ENCODE results near the gene CEP97.

CEP97 gene

DNA sequence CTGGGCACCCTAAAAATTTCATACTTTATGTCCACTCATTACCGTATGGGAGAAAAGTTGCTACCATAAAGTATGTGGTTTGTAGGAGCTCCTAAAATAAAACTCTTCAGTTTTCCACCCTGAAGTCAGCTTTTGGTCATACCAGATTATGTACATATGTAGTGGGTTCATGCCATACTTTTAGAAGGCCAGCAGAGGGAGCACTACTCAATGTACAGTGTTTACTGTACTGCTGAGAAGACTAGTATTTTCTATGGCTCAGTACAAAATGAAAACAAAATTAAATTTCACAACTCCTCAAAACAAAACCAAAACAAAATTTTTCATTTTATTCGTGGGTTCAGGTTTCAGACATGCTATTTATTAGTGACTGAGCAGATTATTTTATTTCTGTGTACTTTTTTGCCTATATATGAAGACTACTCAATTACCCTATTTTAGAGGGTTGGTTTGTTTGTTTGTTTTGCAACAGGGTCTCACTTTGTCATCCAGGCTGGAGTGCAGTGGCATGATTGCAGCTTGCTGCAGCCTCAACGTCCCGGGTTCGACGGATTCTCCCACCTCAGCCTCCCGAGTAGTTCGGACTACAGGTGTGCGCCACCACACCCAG lies 78.9 kb downstream of the CEP97 start:
- H3K4me1 Mint-ChIP-seq (ENCODE audit: low read depth): peaks cover 10% of the 10 kb centered on the region
- DNase-seq (ENCODE audit: low spot score): peak; percentile 54
- peak overlapping the region; percentile 17 for H3K4me3 Mint-ChIP-seq
- peaks cover 28% of the 10 kb centered on the region for H3K36me3 Mint-ChIP-seq (ENCODE audit: low read depth)
- no peaks in the 10 kb centered on the region for H3K9me3 Mint-ChIP-seq
- H3K27me3 Mint-ChIP-seq (ENCODE audit: low read depth): no peaks in the 10 kb centered on the region
- H3K27ac Mint-ChIP-seq: peak overlapping the region; percentile 34

DNA sequence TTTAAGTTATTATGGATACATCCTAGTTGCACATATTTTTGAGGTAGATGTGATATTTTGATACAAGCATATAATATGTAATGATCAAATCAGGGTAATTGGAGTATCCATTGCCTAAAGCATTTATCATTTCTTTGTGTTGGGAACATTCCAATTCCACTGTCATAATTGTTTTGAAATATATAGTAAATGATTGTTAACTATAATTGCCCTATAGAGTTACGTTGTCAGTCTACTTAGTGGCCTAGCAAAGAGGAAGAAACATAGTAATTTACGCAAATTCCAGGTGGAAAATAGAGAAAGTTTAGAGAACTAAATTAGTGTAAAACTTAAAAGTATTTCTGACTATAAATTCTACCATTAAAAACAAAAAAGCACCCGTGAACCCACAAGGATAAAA lies 79.5 kb downstream of the CEP97 start:
- Mint-ChIP-seq H3K36me3 (ENCODE audit: low read depth) (peaks cover 28% of the 10 kb centered on the region), H3K27ac (peak overlapping the region; percentile 34), H3K4me1 (ENCODE audit: low read depth) (peaks cover 14% of the 10 kb centered on the region), H3K27me3 (ENCODE audit: low read depth) (no peaks in the 10 kb centered on the region), H3K4me3 (peak overlapping the region; percentile 17), H3K9me3 (no peaks in the 10 kb centered on the region)
- no peak for DNase-seq (ENCODE audit: low spot score)

DNA sequence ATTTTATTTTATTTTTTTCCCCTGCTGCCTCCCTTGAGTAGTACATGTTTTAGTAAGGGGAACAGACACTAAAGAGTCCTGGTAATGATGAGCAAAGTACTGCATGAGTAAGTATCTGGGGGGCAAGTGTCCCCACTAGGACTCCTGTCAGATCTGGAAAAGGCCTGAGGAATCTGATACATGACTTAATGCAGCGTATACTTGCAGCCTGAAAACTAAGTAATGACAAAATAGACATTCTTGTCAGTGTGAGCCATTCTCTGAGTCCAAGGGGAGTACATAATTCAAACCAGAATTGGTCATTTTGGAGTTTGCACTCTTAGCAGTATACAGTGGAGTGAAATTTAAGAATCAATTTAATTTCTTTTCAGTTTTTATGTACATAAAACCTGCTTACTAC lies 82.1 kb downstream of the CEP97 start:
- Mint-ChIP-seq H3K9me3 (peaks cover 3% of the 10 kb centered on the region), H3K36me3 (ENCODE audit: low read depth) (peaks cover 33% of the 10 kb centered on the region), H3K27me3 (ENCODE audit: low read depth) (no peaks in the 10 kb centered on the region), H3K4me3 (no peak overlapping the region), H3K4me1 (ENCODE audit: low read depth) (peaks cover 33% of the 10 kb centered on the region), H3K27ac (no peak overlapping the region)
- no peak for DNase-seq (ENCODE audit: low spot score)

DNA sequence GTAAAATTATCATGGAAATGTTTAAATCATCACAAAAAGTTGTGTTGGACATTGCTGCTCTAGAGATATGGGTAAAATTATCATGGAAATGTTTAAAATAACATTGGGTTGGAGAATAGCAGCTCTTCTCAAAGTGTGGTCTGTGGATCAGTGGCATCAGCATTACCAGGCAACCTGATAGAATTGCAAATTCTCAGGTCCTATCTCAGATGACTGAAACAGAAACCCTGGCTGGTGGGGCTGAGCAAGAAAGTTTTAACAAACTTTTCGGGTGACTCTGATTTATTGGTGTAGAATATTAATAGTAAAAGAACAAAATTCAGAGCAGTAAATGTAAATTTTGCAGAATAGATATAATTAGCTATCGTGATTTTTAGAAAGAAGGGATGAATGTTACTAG lies 83.5 kb downstream of the CEP97 start:
- H3K27ac Mint-ChIP-seq: no peak overlapping the region
- peaks cover 3% of the 10 kb centered on the region for H3K9me3 Mint-ChIP-seq
- H3K36me3 Mint-ChIP-seq (ENCODE audit: low read depth): peaks cover 33% of the 10 kb centered on the region
- no peak for DNase-seq (ENCODE audit: low spot score)
- H3K27me3 Mint-ChIP-seq (ENCODE audit: low read depth): no peaks in the 10 kb centered on the region
- peaks cover 38% of the 10 kb centered on the region for H3K4me1 Mint-ChIP-seq (ENCODE audit: low read depth)
- H3K4me3 Mint-ChIP-seq: no peak overlapping the region

DNA sequence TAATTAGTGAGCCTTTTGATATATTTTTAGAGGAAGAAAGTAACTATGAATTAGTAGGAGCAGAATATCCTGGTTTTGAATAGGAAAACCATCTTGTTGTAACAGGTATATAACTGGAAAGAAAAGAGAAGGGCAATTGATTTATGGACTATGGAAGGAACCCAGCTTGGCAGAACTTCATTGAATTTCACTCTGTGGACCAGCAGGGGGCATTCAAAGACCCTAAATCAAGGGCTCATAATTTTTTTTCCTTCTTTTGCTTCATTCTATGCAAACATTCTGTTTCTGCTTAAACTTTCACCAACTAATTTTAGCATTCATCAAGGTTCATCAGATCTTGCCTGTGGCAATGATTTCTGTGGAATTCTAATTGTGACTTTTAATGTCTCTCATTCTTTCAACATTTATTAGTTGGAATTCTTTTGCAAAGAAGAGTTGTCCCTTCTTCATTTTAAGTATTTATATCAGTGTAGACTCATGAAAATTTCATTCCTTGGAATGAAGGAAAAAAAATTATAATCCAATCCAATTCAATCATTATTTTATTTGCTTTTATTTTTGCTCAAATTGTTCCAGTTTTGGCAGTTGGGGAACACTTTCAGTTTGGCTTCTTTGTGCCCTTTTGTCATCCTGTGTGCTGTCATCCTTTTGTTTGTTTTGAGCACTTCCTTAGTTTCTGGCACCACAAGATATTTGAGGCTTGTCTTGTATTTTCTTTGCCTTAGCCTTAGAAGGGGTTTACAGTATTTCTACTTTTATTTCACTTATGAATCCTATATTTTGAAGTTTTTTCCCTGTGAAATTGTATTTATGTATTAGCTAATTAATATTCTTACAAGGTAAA lies 85.0 kb downstream of the CEP97 start:
- H3K4me1 Mint-ChIP-seq (ENCODE audit: low read depth): peaks cover 51% of the 10 kb centered on the region
- peaks cover 24% of the 10 kb centered on the region for H3K36me3 Mint-ChIP-seq (ENCODE audit: low read depth)
- peaks cover 3% of the 10 kb centered on the region for H3K9me3 Mint-ChIP-seq
- H3K27me3 Mint-ChIP-seq (ENCODE audit: low read depth): no peaks in the 10 kb centered on the region
- peak overlapping the region; percentile 5 for H3K4me3 Mint-ChIP-seq
- H3K27ac Mint-ChIP-seq: peak overlapping the region; percentile 73
- DNase-seq (ENCODE audit: low spot score): no peak

DNA sequence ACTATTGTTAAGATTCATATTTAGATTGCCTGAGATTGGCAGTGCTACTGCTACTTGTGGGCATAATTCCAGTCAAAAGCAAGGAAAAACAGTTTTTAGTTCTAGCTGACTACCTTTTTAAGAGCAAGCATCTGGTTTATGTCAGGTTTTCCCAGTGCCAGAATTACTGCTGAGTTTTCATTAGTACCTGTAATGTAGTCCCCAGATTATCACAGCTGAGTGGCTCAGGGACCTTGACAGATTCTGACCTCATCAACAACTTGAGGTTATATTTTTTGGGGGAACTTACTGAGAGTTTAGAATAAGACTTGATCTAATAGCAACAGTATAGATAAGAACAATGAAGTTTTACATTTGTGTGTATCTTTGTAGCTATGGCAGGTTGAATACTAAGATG lies 85.6 kb downstream of the CEP97 start:
- no peak for DNase-seq (ENCODE audit: low spot score)
- peaks cover 3% of the 10 kb centered on the region for H3K9me3 Mint-ChIP-seq
- H3K27ac Mint-ChIP-seq: peak overlapping the region; percentile 54
- no peaks in the 10 kb centered on the region for H3K27me3 Mint-ChIP-seq (ENCODE audit: low read depth)
- H3K36me3 Mint-ChIP-seq (ENCODE audit: low read depth): peaks cover 21% of the 10 kb centered on the region
- peaks cover 53% of the 10 kb centered on the region for H3K4me1 Mint-ChIP-seq (ENCODE audit: low read depth)
- H3K4me3 Mint-ChIP-seq: peak overlapping the region; percentile 8

DNA sequence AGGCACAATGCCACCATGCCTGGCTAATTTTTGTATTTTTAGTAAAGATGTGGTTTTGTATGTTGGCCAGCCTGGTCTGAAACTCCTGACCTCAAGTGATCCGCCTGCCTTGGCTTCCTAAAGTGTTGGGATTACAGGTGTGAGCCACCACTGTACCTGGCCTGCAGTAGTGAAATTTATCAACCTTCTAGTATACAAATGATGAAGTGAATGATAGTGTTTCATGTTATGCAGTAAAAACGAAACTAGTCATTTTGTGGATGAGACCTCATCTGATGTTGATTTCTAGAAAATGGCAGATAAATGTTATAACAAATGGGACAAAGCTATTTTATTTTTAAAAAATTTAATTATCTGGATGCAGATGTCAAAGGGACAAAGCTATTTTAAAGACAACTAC lies 87.5 kb downstream of the CEP97 start:
- H3K27ac Mint-ChIP-seq: no peak overlapping the region
- no peaks in the 10 kb centered on the region for H3K27me3 Mint-ChIP-seq (ENCODE audit: low read depth)

DNA sequence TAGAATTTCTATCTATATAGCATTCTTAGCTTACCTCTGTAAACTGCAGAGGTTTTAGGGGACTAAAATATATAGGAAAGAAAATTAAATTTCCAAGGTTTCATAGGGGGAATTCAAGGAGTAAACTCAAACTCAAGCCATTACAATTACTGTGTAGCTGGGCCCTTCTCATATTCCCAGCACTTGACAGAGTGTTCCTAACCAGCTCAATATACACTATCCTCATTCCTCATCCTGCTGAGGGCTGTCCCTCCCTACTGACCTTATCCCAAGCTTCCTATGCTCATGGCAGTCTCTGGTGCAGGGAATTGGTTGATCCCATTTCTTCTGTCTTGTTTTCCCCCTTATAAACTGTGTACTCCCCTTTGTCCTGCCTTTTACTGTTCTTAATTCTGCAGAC lies 88.5 kb downstream of the CEP97 start:
- H3K4me3 Mint-ChIP-seq: no peak overlapping the region

More for the DNA sequence above, 87.5 kb downstream of the CEP97 start:
- peaks cover 54% of the 10 kb centered on the region for H3K4me1 Mint-ChIP-seq (ENCODE audit: low read depth)
- no peak for DNase-seq (ENCODE audit: low spot score)
- H3K4me3 Mint-ChIP-seq: peak overlapping the region; percentile 48
- peaks cover 3% of the 10 kb centered on the region for H3K9me3 Mint-ChIP-seq
- peaks cover 18% of the 10 kb centered on the region for H3K36me3 Mint-ChIP-seq (ENCODE audit: low read depth)

DNA sequence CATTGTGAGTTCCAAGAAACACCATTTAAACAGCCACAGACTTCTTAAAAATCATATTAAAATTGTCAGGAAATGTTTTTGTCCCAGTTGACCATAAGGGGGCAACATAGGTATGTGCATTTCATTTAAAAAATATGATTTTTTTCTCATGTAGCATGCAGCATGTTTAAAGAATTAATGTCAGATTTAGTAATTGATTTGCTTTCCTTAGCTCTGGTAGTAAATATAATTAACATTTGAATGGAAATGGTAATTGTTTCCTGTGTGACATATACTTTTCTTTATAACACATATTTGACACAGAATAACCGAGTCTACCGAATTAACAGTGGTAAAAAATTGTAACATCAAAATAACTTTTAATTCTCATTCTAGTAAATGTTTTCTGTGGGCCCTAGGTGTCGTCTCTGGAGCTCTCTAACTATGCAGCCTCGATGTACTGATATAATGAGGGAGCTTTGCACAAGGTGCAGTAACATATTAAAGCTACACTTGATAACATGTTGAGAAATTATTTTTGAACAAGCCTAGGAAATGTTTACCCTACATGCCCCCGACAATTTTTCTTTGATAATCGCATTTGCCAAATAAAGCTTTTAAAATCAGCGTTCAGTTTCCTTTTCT lies 89.5 kb downstream of the CEP97 start:
- Mint-ChIP-seq H3K27ac (no peak overlapping the region), H3K4me1 (ENCODE audit: low read depth) (peaks cover 47% of the 10 kb centered on the region), H3K27me3 (ENCODE audit: low read depth) (no peaks in the 10 kb centered on the region), H3K9me3 (peaks cover 3% of the 10 kb centered on the region), H3K36me3 (ENCODE audit: low read depth) (peaks cover 31% of the 10 kb centered on the region), H3K4me3 (no peak overlapping the region)
- DNase-seq (ENCODE audit: low spot score): no peak

More for the DNA sequence above, 88.5 kb downstream of the CEP97 start:
- no peak overlapping the region for H3K27ac Mint-ChIP-seq
- no peaks in the 10 kb centered on the region for H3K27me3 Mint-ChIP-seq (ENCODE audit: low read depth)
- H3K4me1 Mint-ChIP-seq (ENCODE audit: low read depth): peaks cover 52% of the 10 kb centered on the region
- DNase-seq (ENCODE audit: low spot score): no peak
- peaks cover 26% of the 10 kb centered on the region for H3K36me3 Mint-ChIP-seq (ENCODE audit: low read depth)
- peaks cover 3% of the 10 kb centered on the region for H3K9me3 Mint-ChIP-seq

DNA sequence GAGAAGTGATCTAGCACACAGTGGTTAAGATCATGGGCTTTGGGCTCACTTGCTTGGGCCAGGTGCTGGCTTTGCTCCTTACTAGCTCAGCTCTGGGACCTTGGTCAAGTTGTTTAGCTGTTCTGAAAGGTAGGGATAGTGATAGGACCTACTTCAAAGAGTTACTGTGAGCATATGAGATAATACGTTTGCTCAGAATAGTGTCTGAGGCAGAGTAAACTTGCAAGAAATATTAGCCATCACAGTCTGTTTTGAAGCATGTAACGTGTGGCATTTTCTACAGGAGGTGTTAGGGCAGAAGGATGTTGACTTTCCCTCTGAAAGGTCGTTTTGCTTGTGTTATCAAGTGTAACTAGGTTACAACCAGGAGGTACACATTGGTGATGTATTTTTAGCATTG lies 90.4 kb downstream of the CEP97 start:
- Mint-ChIP-seq H3K4me1 (ENCODE audit: low read depth) (peaks cover 38% of the 10 kb centered on the region), H3K4me3 (no peak overlapping the region), H3K9me3 (peaks cover 3% of the 10 kb centered on the region), H3K27me3 (ENCODE audit: low read depth) (no peaks in the 10 kb centered on the region), H3K36me3 (ENCODE audit: low read depth) (peaks cover 31% of the 10 kb centered on the region), H3K27ac (no peak overlapping the region)
- DNase-seq (ENCODE audit: low spot score): no peak

DNA sequence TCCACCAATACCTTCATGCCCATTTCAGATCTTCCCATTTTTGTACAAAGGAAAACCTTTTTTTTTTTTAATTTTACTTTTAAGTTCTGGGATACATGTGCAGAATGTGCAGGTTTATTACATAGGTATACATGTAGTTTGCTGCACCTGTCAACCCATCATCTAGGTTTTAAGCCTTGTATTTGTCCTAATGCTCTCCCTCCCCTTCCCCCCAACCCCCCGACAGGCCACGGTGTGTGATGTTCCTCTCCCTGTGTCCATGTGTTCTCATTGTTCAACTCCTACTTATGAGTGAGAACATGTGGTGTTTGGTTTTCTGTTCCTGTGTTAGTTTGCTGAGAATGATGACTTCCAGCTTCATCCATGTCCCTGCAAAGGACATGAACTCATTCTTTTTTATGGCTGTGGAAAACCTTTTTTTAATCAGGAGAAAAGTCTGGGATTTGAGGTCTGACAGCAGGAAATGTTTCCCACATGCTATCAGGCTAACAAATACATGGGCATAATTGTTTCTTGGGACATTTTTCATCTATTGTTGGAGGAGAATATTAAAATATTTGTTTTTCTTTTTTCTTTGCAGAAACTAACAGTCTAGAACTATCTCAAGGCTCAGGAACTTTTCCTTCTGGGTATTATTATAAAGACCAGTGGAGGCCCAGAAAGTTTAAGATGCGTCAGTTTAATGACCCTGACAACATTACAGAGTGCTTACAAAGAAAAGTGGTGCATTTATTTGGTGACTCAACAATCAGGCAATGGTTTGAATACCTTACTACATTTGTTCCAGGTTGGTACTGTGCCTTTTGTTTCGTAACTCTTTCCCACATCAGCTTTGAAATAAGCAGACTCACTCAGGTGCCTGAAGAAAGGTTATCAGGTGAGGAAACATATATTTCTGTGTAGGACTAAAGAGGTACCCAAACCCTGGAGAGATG lies 92.1 kb downstream of the CEP97 start:
- Mint-ChIP-seq H3K27me3 (ENCODE audit: low read depth) (no peaks in the 10 kb centered on the region), H3K36me3 (ENCODE audit: low read depth) (peaks cover 31% of the 10 kb centered on the region), H3K9me3 (no peaks in the 10 kb centered on the region), H3K27ac (no peak overlapping the region), H3K4me3 (no peak overlapping the region), H3K4me1 (ENCODE audit: low read depth) (peaks cover 27% of the 10 kb centered on the region)
- DNase-seq (ENCODE audit: low spot score): no peak

DNA sequence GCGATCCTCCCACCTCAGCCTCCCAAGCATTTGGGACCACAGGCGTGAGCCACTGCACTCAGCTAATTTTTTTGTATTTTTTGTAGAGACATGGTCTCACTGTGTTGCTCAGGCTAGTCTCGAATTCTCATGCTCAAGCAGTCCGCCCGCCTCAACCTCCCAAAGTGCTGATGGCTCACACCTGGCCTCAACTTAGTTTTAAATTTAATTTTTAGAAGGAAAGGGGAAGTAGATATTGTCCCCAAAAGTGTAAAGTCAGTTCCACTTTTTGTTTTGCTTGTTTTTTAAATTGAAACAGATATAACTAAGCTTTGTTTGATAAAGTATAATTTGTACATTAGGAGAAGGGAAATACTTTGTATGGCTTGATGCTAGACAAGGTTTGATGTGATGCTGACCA lies 93.6 kb downstream of the CEP97 start:
- no peak overlapping the region for H3K4me3 Mint-ChIP-seq
- H3K27ac Mint-ChIP-seq: no peak overlapping the region
- H3K27me3 Mint-ChIP-seq (ENCODE audit: low read depth): no peaks in the 10 kb centered on the region

DNA sequence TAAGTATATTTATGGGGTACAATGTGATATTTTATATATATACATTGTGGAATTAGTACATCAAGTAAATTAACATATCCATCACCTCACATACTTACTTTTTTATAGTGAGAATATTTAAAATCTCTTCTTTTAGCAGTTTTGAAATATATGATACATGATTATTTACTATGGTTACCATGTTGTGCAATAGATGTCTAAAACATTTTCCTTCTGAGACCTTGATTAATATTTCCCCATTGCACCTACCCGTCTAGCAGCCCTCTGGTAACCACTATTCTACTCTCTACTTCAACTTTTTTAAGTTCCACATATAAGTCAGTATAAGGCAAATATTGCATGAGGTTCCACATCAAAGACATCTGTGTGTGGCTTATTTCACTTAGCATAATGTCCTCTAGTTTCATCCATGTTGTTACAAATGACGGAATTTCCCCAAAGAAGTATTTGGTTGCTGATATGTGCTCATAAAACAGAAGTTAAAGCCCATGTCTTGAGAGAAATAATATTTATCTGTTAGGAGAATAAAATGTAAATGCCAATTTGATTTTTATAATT lies 95.3 kb downstream of the CEP97 start:
- DNase-seq (ENCODE audit: low spot score): no peak
- Mint-ChIP-seq H3K27ac (no peak overlapping the region), H3K27me3 (ENCODE audit: low read depth) (no peaks in the 10 kb centered on the region), H3K36me3 (ENCODE audit: low read depth) (peaks cover 40% of the 10 kb centered on the region), H3K4me3 (no peak overlapping the region), H3K9me3 (no peaks in the 10 kb centered on the region), H3K4me1 (ENCODE audit: low read depth) (peaks cover 9% of the 10 kb centered on the region)

More for the DNA sequence above, 93.6 kb downstream of the CEP97 start:
- H3K36me3 Mint-ChIP-seq (ENCODE audit: low read depth): peaks cover 39% of the 10 kb centered on the region
- no peak for DNase-seq (ENCODE audit: low spot score)
- H3K9me3 Mint-ChIP-seq: no peaks in the 10 kb centered on the region
- H3K4me1 Mint-ChIP-seq (ENCODE audit: low read depth): peaks cover 22% of the 10 kb centered on the region

All from T-helper 2 cell treated with Interferon-gamma antibody and Interleukin-4, amounts not matched to agents 5 μg/mL and 100 μg/mL, for 36 hours (primary cell).